ENCODE results near the gene TCTN2. TPM values are rescaled to one million over a fixed set of nuclear protein-coding genes. Genes with fewer than 3 reads are reported as not detected.

Gene TCTN2
- total and polyA plus RNA-seq, 9 of the 15 experiments (the other 6 are each of a cell fraction or from before 2014, with no cell fraction given): 0.58 to 5.5 (median 3.6) TPM

DNA sequence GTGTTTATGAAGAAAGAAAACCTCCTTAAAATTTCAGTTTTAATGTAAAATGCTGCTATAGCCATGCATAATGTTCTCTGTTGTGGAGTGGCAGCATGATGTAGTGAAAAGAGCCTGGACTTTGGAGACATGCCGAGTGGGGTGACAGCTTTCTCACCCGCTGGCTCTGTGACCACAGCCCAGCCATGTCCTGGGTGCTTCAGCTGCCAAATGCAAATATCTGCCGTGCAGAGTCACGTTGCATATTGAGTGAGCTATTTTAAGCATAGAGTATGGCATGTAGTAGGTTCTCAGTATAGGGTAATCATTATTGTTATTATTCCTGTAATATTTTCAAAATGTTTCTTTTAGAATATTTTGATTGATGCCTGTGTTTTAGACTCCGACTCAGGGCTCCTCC, 15.5 kb upstream of the TCTN2 start (continued):
- TF ChIP-seq NCOA2 (IDR thresholded peaks at IDR 0.05; ENCODE audit: partially characterized antibody in 2 of 2) (no peak), ZNF3 (CRISPR knock-in tag; IDR thresholded peaks at IDR 0.05) (no peak), ZNF583 (CRISPR knock-in tag; IDR thresholded peaks at IDR 0.05) (no peak), NR2C1 (IDR thresholded peaks at IDR 0.05) (no peak), NR2C1 (tag; IDR thresholded peaks at IDR 0.05) (no peak), HNRNPUL1 (IDR thresholded peaks at IDR 0.05; ENCODE audit: low read length) (no peak), NCOR1 (IDR thresholded peaks at IDR 0.05) (no peak), ZBTB1 (CRISPR knock-in tag; IDR thresholded peaks at IDR 0.05; ENCODE audit: borderline replicate concordance, low read depth) (no peak), RFX7 (CRISPR knock-in tag; IDR thresholded peaks at IDR 0.05) (no peak)
- TF ChIP-seq, protein P1, sequence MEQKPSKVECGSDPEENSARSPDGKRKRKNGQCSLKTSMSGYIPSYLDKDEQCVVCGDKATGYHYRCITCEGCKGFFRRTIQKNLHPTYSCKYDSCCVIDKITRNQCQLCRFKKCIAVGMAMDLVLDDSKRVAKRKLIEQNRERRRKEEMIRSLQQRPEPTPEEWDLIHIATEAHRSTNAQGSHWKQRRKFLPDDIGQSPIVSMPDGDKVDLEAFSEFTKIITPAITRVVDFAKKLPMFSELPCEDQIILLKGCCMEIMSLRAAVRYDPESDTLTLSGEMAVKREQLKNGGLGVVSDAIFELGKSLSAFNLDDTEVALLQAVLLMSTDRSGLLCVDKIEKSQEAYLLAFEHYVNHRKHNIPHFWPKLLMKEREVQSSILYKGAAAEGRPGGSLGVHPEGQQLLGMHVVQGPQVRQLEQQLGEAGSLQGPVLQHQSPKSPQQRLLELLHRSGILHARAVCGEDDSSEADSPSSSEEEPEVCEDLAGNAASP (IDR thresholded peaks at IDR 0.05): no peak
- TF ChIP-seq, protein P2, sequence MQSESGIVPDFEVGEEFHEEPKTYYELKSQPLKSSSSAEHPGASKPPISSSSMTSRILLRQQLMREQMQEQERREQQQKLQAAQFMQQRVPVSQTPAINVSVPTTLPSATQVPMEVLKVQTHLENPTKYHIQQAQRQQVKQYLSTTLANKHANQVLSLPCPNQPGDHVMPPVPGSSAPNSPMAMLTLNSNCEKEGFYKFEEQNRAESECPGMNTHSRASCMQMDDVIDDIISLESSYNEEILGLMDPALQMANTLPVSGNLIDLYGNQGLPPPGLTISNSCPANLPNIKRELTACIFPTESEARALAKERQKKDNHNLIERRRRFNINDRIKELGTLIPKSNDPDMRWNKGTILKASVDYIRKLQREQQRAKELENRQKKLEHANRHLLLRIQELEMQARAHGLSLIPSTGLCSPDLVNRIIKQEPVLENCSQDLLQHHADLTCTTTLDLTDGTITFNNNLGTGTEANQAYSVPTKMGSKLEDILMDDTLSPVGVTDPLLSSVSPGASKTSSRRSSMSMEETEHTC (IDR thresholded peaks at IDR 0.05): no peak
- TF ChIP-seq, protein P3, sequence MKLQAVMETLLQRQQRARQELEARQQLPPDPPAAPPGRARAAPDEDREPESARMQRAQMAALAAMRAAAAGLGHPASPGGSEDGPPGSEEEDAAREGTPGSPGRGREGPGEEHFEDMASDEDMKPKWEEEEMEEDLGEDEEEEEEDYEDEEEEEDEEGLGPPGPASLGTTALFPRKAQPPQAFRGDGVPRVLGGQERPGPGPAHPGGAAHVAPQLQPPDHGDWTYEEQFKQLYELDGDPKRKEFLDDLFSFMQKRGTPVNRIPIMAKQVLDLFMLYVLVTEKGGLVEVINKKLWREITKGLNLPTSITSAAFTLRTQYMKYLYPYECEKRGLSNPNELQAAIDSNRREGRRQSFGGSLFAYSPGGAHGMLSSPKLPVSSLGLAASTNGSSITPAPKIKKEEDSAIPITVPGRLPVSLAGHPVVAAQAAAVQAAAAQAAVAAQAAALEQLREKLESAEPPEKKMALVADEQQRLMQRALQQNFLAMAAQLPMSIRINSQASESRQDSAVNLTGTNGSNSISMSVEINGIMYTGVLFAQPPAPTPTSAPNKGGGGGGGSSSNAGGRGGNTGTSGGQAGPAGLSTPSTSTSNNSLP (IDR thresholded peaks at IDR 0.05; ENCODE audit: borderline replicate concordance, low read depth, low read length): no peak
- TF ChIP-seq, protein P4, sequence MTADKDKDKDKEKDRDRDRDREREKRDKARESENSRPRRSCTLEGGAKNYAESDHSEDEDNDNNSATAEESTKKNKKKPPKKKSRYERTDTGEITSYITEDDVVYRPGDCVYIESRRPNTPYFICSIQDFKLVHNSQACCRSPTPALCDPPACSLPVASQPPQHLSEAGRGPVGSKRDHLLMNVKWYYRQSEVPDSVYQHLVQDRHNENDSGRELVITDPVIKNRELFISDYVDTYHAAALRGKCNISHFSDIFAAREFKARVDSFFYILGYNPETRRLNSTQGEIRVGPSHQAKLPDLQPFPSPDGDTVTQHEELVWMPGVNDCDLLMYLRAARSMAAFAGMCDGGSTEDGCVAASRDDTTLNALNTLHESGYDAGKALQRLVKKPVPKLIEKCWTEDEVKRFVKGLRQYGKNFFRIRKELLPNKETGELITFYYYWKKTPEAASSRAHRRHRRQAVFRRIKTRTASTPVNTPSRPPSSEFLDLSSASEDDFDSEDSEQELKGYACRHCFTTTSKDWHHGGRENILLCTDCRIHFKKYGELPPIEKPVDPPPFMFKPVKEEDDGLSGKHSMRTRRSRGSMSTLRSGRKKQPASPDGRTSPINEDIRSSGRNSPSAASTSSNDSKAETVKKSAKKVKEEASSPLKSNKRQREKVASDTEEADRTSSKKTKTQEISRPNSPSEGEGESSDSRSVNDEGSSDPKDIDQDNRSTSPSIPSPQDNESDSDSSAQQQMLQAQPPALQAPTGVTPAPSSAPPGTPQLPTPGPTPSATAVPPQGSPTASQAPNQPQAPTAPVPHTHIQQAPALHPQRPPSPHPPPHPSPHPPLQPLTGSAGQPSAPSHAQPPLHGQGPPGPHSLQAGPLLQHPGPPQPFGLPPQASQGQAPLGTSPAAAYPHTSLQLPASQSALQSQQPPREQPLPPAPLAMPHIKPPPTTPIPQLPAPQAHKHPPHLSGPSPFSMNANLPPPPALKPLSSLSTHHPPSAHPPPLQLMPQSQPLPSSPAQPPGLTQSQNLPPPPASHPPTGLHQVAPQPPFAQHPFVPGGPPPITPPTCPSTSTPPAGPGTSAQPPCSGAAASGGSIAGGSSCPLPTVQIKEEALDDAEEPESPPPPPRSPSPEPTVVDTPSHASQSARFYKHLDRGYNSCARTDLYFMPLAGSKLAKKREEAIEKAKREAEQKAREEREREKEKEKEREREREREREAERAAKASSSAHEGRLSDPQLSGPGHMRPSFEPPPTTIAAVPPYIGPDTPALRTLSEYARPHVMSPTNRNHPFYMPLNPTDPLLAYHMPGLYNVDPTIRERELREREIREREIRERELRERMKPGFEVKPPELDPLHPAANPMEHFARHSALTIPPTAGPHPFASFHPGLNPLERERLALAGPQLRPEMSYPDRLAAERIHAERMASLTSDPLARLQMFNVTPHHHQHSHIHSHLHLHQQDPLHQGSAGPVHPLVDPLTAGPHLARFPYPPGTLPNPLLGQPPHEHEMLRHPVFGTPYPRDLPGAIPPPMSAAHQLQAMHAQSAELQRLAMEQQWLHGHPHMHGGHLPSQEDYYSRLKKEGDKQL (CRISPR knock-in tag; IDR thresholded peaks at IDR 0.05; ENCODE audit: borderline replicate concordance): no peak

Data from K562 (cell line).